Osteocyte (in vitro differentiated cells): Measurements from ENCODE around the gene ATRX. TPM values are rescaled to one million over a fixed set of nuclear protein-coding genes. Genes with fewer than 3 reads are reported as not detected.
A peak's percentile ranks its signal among the peaks of the same experiment; 100 is the strongest.
"Not testable (repeated sequence)": the region's sequence is repeated elsewhere in the genome, so short reads cannot be mapped to it uniquely, and the experiment has no call there.

Experiments
- DNase-seq: peaks from one replicate; pipeline ENCODE4 v3.0.0; 2021; ENCODE audit warnings: mixed read lengths; ENCODE audit not compliant: unreplicated experiment; ENCODE audit errors: extremely low spot score
- H3K27ac Mint-ChIP-seq: one replicate; pipeline ENCODE4 v1.8.0; 2021; ENCODE audit warnings: mild to moderate bottlenecking, mixed read lengths; ENCODE audit not compliant: unreplicated experiment
- H3K27me3 Mint-ChIP-seq: one replicate; pipeline ENCODE4 v1.8.0; 2021; ENCODE audit warnings: mixed read lengths; ENCODE audit not compliant: unreplicated experiment
- H3K36me3 Mint-ChIP-seq: one replicate; pipeline ENCODE4 v1.8.0; 2021; ENCODE audit warnings: mixed read lengths; ENCODE audit not compliant: unreplicated experiment
- H3K4me1 Mint-ChIP-seq: one replicate; pipeline ENCODE4 v1.8.0; 2021; ENCODE audit warnings: mixed read lengths; ENCODE audit not compliant: unreplicated experiment
- H3K4me3 Mint-ChIP-seq: one replicate; pipeline ENCODE4 v1.8.0; 2021; ENCODE audit warnings: mild to moderate bottlenecking, moderate library complexity, mixed read lengths; ENCODE audit not compliant: unreplicated experiment
- H3K9me3 Mint-ChIP-seq: one replicate; pipeline ENCODE4 v1.8.0; 2021; ENCODE audit warnings: mixed read lengths; ENCODE audit not compliant: unreplicated experiment
- CTCF ChIP-seq: fragments of 200-600 bp; sonication (generic); IDR thresholded peaks from 2 replicates; pipeline ENCODE4 v1.5.0; 2021; ENCODE audit warnings: antibody characterized with exemption, mild to moderate bottlenecking, moderate library complexity
- total RNA-seq: library from RNA; stranded (reverse); gene quantifications from 2 replicates; pipeline ENCODE4 v1.2.1, GENCODE V29; 2021

ATRX gene
- total RNA-seq, 1 donor from 2014 or later, result 102 TPM

GRCh38 chrX:77622233-77622632 is 163.8 kb downstream of the ATRX start:
- Mint-ChIP-seq H3K9me3 (peaks cover 9% of the 10 kb centered on the region), H3K4me3 (no peak overlapping the region), H3K27ac (peak overlapping the region; percentile 1), H3K27me3 (no peaks in the 10 kb centered on the region), H3K4me1 (peaks cover 6% of the 10 kb centered on the region), H3K36me3 (peaks cover 5% of the 10 kb centered on the region)
- TF ChIP-seq CTCF, result no peak
- DNase-seq, result no peak

- not testable (repeated sequence) for H3K27ac Mint-ChIP-seq, H3K9me3 Mint-ChIP-seq, H3K4me3 Mint-ChIP-seq, DNase-seq, H3K4me1 Mint-ChIP-seq, H3K27me3 Mint-ChIP-seq, H3K36me3 Mint-ChIP-seq
Observed at GRCh38 chrX:77621453-77621852, 164.6 kb downstream of the ATRX start.

- no peak overlapping the region for H3K27ac Mint-ChIP-seq
- DNase-seq, result no peak
- H3K4me1 Mint-ChIP-seq, result peaks cover 6% of the 10 kb centered on the region
- H3K36me3 Mint-ChIP-seq, result peaks cover 10% of the 10 kb centered on the region
- no peaks in the 10 kb centered on the region for H3K9me3 Mint-ChIP-seq
- no peak overlapping the region for H3K4me3 Mint-ChIP-seq
- H3K27me3 Mint-ChIP-seq, result no peaks in the 10 kb centered on the region
- TF ChIP-seq CTCF, result no peak
Observed at GRCh38 chrX:77617206-77617605, 168.8 kb downstream of the ATRX start.

GRCh38 chrX:77603635-77604336 is 182.2 kb downstream of the ATRX start:
- H3K9me3 Mint-ChIP-seq, result peaks cover 30% of the 10 kb centered on the region

GRCh38 chrX:77597511-77597910 is 188.5 kb downstream of the ATRX start:
- peaks cover 8% of the 10 kb centered on the region for H3K9me3 Mint-ChIP-seq
- TF ChIP-seq CTCF, result no peak
- H3K27ac Mint-ChIP-seq, result peak overlapping the region; percentile 27

More at GRCh38 chrX:77603635-77604336, 182.2 kb downstream of the ATRX start:
- Mint-ChIP-seq H3K36me3 (peaks cover 10% of the 10 kb centered on the region), H3K27ac (no peak overlapping the region), H3K4me3 (no peak overlapping the region), H3K27me3 (no peaks in the 10 kb centered on the region), H3K4me1 (peaks cover 4% of the 10 kb centered on the region)
- TF ChIP-seq CTCF, result no peak
- DNase-seq, result no peak

More at GRCh38 chrX:77597511-77597910, 188.5 kb downstream of the ATRX start:
- no peak for DNase-seq
- Mint-ChIP-seq H3K27me3 (no peaks in the 10 kb centered on the region), H3K4me3 (no peak overlapping the region), H3K4me1 (peaks cover 4% of the 10 kb centered on the region), H3K36me3 (peaks cover 7% of the 10 kb centered on the region)
